HG02623 (cell line): ENCODE measurements around the gene CDKAL1.
A peak's percentile ranks its signal among the peaks of the same experiment; 100 is the strongest.
"Not testable (repeated sequence)": the region's sequence is repeated elsewhere in the genome, so short reads cannot be mapped to it uniquely, and the experiment has no call there.

ENCODE experiments used
- ATAC-seq: cut with Tn5 transposase; IDR thresholded peaks from one replicate; pipeline ENCODE4 v1.9.1; 2021; ENCODE audit warnings: moderate library complexity; ENCODE audit not compliant: unreplicated experiment

Gene CDKAL1

DNA sequence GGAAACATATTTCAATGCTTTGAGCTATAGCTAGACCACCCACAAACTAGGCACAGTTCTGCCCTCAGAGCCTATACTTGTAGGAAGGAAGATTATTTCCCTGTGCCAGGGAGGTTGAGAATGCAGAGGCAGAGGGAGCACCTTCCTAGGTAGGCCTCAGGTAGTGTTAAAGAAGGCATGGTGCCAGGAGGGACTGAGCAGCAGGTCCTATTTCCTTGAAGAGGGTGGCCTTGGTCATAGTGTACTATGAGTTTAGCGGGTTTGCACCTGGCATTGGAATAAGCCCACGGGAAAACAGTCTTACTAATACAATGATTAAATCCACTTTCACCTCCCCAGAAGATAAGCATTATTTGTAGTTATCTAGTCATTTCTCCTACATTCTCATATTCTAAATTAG lies 375.4 kb downstream of the CDKAL1 start:
- no peak for ATAC-seq

- no peak for ATAC-seq
Measured at GRCh38 chr6:20911712-20912111, 377.5 kb downstream of the CDKAL1 start.

DNA sequence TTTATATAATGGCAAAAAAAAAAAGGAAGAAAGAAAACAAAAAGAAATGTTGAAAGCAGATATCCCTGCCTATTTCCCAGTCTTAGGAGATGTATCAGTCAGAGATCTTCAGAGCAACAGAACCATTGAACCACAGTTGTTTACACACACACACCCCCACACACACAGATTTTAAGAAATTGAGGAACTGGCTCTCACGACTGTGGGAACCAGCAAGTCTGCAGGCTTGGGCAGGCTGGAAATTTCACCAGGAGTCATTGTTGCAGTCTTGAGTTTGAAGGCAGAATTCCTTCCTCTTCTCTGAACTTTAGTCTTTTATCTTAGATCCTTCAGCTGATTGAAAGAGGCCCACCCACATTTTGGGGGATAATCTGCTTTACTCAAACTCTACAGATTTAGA lies 380.9 kb downstream of the CDKAL1 start:
- ATAC-seq, result no peak

DNA sequence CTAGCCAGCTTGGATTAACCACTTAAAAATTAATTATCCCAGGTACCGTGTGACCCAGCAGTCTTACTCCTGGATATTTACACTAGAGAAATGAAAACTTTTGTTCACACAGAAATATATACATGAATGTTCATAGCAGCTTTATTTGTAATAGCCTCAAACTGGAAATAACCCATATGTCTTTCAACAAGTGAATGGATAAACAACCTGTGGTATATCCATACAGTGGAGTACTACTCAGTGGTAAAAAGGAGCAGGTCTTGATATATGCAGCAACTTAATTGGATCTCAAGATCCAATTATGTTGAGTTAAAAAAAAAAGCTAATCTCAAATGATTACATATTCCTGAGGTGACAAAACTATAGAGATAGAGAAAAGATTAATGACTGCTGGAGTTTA lies 381.4 kb downstream of the CDKAL1 start:
- ATAC-seq, result no peak

- no peak for ATAC-seq
Measured at GRCh38 chr6:20916086-20916485, 381.8 kb downstream of the CDKAL1 start.

DNA sequence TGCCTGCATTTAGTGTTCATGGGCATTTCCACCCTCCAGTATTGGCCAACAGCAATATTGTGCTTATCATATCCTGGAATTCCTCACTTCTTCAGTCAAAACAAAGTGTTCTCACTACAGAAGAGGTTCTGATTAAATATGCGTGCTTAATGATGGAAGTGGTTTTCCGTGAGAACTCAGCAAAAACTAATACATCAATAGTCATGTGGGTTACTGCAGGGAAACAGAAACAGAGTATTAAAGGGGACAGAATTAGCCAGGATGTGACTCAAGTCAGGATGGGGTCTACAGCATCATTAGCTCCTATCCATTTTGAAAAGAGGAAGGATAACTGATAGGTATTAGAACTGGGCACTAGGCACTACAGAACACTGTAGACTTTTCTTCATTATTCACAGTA lies 384.6 kb downstream of the CDKAL1 start:
- ATAC-seq, result no peak

GRCh38 chr6:20919677-20920385 lies 385.6 kb downstream of the CDKAL1 start:
- peak; percentile 89 for ATAC-seq

- ATAC-seq, result no peak
Measured at GRCh38 chr6:20921578-20921977, 387.3 kb downstream of the CDKAL1 start.

DNA sequence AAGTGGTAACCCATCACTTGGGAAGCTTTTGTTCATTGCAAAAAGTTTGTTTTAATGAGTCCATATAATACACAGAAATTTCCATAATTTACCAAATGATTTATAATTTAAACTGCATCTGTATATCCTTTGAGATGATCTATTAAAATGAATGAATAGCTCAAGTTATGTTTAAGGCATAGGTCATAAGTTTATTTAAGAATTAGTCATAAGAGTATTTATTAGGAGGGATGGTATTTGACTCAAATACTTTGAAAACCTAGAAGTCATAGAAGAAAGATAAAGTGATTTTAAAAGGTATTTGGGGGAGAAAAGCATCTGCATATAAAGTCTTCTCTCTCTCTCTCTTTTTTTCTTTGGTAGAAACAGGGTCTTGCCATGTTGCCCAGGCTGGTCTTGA lies 388.5 kb downstream of the CDKAL1 start:
- ATAC-seq, result no peak

DNA sequence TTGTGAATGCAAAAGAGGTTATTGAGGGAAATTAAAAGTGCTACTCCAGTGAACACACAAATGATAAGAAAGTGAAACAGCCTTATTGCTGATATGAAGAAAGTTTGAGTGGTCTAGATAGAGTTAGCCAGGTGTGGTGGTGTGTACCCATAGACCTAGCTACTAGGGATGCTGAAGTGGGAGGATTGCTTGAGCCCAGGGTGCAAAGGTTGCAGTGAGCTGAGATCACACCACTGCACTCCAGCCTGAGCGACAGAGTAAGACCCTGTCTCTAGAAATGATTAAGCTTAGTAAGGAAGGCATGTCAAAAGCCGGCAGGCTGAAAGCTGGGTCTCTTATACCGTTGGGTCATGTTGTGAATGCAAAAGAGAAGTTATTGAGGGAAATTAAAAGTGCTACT lies 389.8 kb downstream of the CDKAL1 start:
- not testable (repeated sequence) for ATAC-seq

DNA sequence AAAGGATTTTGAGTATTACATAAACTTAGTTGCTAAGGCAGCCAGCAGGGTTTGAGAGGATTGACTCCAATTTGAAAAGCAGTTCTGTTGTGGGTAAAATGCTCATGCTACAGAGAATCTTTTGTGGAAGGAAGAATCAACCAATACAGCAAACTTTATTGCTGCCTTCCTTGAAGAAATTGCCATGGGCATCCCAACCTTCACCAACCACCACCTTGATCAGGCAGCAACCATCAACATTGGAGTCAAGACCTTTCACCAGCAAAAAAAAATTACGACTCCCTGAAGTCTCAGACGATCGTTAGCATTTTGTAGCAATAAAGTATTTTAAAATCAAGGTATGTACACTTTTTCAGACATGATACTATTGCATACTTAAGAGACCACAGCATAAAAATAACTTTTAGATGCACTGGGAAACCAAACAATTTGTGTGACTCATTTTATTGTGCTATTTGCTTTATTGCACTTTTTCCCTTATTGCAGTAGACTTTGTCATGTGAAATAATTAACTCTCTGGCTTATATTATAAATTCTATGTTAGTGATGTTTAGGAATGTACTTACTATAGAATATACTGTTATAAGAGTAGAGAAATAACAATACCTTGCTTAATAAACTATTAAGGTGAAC lies 390.8 kb downstream of the CDKAL1 start:
- ATAC-seq, result no peak

DNA sequence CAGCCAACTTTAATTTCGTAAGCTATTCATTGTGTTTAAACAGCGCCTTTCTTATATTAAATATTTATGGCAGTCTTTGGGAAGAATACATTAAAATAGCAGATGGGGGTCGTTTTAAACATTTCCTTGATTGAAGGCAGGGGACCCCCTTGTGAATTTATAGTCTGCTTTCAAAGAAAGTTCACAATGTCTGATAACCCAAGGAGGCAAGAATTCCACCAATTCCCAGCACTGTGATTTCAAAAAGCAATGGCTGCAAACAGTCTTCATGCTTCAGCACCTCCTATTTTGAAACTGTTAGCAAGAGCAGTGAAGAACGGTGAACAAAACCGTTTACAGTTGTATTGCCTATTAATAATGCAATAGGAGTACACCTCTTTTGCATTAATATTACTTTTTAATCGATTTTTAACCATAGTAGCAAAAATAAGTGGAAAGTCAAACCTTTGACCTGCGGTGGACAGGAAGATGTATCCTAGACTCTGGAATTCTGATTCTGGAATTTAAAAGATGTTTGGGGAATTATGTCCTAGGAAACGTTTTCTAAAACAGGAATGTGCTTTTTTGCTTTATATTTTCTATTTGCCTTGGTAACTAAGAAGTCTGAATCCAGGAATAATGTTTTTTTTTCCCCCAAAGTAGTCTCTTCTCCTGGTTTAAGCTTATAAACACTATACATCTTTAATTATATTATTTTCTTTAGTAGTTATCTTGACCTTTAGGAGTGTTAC lies 393.0 kb downstream of the CDKAL1 start:
- no peak for ATAC-seq

DNA sequence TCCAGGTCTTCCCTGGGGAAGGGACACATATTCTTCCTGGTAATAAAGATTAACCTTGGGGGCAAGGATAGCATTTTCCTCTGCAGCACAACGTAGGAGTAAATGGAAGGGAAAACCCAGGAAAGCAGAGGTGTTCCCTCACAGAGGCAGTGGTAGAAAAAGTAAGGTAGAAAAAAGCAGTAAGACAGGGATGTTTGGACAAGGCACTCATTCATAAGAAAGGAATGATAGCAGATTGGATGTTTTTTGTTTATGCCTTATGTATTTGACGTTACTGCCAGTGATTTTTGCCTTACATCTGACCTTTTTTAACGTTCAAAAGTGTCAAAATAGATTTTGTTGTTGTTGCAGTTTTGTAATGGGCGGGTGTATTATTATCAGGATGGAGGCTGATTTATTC lies 395.0 kb downstream of the CDKAL1 start:
- no peak for ATAC-seq

GRCh38 chr6:20931093-20931492 lies 396.8 kb downstream of the CDKAL1 start:
- ATAC-seq, result no peak

DNA sequence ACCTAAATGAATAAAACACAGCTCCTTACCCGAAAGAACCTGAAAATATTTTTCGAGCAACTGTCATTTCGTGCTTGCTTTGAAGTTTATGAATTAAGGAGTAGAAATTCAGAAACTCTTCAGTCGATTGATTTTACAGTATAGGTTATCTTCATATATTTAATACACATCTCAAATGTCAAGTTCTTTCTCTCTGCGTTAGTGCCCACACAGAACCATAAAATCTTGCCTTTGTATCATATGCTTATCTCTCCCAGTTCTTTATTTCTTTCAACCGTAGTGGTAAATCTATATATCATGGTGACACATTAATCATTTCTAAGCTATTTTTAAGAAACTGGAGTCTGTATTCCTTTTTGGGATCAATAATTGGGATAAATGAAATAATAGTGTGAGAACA lies 397.5 kb downstream of the CDKAL1 start:
- ATAC-seq, result no peak

GRCh38 chr6:20932284-20932683 lies 398.0 kb downstream of the CDKAL1 start:
- no peak for ATAC-seq

DNA sequence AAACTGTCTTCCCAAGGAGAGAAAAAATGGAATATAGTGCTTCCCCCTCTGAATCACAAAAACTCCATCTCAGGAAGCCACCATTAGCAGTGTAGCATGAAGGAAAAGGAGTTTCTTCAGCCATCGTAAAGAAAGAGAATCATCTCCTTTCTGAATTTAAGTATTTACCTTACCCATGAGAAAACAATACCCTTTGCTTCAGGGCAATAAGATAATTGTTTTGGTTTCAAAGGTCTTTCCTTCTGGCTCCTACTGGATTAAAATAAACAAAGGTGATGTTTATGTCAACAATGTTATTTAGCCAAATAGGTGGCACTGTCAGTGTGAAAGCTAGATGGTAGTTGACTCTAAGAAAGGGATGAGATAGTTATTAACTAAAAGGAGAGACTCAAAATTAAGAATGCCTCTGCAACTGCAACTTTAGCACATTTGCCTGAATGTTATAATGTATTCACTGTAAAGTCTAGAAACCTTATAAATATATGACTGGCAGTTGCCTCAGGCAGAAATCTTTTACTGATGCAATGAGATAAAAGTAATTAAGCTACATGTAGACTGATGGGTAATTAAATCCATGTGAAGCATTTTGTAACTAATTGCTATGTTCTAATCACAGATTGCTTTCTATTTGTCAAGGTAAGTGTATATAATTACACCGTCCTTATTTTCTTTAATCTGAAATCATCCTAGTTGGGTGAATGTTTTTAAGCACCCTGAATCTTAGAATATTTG lies 399.0 kb downstream of the CDKAL1 start:
- ATAC-seq, result no peak

GRCh38 chr6:20936949-20937348 lies 402.7 kb downstream of the CDKAL1 start:
- no peak for ATAC-seq

DNA sequence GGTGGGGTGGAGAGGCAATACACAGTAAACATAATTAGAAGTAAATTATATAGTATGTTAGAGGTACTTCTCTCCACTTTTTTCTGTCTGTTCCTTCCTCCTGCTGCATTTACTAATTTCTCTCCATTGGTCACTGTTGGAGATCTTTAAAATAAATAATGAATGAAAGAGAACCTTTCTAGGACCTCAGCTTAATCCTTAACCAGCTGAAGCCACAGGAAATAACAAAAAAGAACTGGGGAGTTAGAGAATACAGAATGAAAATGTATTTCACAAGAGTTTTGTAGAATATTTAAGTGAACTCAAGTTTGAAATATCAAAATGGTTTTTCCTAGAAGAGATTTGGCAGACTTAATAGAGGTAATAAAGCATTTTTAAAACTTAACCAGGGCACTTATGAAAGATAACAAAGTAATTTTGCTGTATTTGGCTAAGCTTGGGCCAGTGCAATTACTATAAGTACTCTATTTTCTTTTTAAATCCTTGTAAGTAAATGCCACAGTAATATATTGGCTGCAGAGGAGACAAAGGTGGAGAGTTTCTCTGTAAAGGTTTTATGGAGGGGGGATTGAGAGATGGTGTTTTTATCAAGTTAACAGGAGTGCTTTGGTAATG lies 405.0 kb downstream of the CDKAL1 start:
- ATAC-seq, result no peak

DNA sequence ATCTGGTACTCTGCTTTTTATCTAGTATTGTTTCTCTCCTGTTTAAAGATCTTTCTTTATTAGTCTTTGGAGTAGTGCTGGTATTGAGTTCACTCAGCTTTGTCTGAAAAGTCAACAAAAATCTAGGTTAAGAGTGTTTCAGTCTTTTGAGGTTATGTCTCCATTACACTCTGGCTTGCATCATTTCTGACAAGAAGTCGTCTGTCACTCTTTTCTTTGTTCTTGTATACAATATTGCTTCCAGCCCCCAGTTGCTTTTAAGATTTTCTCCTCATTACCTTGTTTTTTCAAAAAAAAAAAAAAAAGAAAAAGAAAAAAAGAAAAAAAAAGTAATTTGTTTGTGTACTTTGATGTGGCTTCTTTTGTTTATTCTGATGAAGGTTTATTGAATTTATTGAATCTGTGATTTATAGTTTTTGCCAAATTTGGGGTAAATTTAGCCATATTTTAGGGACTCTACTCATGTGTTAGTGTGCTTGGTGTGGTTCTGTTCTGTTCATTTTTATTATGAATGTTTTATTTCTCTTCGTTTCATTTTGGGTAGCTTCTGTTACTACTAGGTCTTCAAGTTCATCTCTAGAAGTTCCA lies 408.9 kb downstream of the CDKAL1 start:
- no peak for ATAC-seq

DNA sequence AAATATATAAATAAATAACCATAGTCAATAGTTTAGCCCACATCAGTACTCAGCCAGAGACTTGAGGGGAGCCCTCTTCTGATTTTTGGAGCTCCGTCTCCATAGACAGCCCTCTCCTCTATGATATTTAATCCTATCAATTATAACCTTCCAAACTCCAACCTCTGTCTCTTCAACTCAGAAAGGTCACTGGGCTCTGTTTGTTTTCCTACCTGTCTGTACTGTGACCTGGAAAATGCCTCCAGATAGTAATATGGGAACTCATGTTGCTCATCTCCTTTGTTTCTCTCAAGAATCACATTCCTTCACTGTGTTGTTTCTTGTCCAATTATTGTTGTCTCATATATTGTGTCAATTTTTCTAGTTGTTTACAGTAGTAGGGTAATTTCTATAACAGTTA lies 409.7 kb downstream of the CDKAL1 start:
- no peak for ATAC-seq
